GM12878 (cell line): ENCODE measurements around the gene MLN. TPM values are rescaled to one million over a fixed set of nuclear protein-coding genes. Genes with fewer than 3 reads are reported as not detected.

ENCODE experiments used
- ATAC-seq: fragments of 200-7000 bp; cut with Tn5 transposase; 3 replicates; pipeline ENCODE4 v1.9.1; 2020; ENCODE audit warnings: mild to moderate bottlenecking, moderate library complexity
- BruUV-seq: library from RNA; stranded (reverse); fragments of 400-500 nt; replicated peaks from 2 replicates; lab custom pipeline; 2021; lab: Mats Ljungman, UMichigan
- CTCF ChIA-PET: fragments of 300-600 bp; sonication (Branson Sonifier 250); formaldehyde crosslinking; extraction: SDS; loops from one replicate; lab custom pipeline; 2021; ENCODE audit warnings: inconsistent platforms; lab: Yijun Ruan, JAX
- POLR2A ChIA-PET: fragments of 350-600 bp; formaldehyde crosslinking; extraction: SDS; loops from one replicate; lab custom pipeline; 2021; ENCODE audit warnings: inconsistent platforms; lab: Charles Lee
- RAD21 ChIA-PET: fragments of 300-600 bp; sonication (Branson Sonifier 250); formaldehyde crosslinking; loops from one replicate; lab custom pipeline; 2023; ENCODE audit warnings: antibody characterized with exemption; ENCODE audit not compliant: unreplicated experiment; lab: Charles Lee
- SMC1A ChIA-PET: fragments of 300-600 bp; sonication (Branson Sonifier 250); formaldehyde crosslinking; loops from one replicate; lab custom pipeline; 2023; ENCODE audit not compliant: unreplicated experiment, uncharacterized antibody; lab: Charles Lee
- DNase-seq: peaks from one replicate; pipeline ENCODE4 v3.0.0-alpha.2; 2011; ENCODE audit warnings: low read depth, low spot score
- FAIRE-seq: peaks from 3 replicates; lab custom pipeline; 2011; peaks lifted over from hg19 to GRCh38; lab: Jason Lieb, UNC
- H2AFZ ChIP-seq: 2 replicates; pipeline ENCODE4 v1.6.0; 2011; ENCODE audit warnings: low read depth, low read length, control low read depth; ENCODE audit not compliant: control insufficient read depth
- H3K27ac ChIP-seq: 2 replicates; pipeline ENCODE4 v1.5.1; 2011; ENCODE audit warnings: control low read depth; ENCODE audit not compliant: control insufficient read depth, insufficient read depth
- H3K27me3 ChIP-seq, 2 experiments: replicated peaks in 1 of 2; 2 replicates each; pipeline versions ENCODE4 v1.6.0 to v1.6.1; 2011; ENCODE audit warnings: low read length in 1 of 2; ENCODE audit not compliant: control insufficient read depth in 2 of 2, insufficient read depth in 2 of 2
- H3K36me3 ChIP-seq, 2 experiments: 2 replicates each; pipeline ENCODE4 v1.5.1; 2011; ENCODE audit warnings: low read length in 1 of 2; ENCODE audit not compliant: control insufficient read depth in 2 of 2, insufficient read depth in 2 of 2
- H3K4me1 ChIP-seq: 2 replicates; pipeline ENCODE4 v1.6.1; 2011; ENCODE audit warnings: mild to moderate bottlenecking, low read length, moderate library complexity, mixed read lengths; ENCODE audit not compliant: control insufficient read depth, insufficient read depth
- H3K4me2 ChIP-seq: 2 replicates; pipeline ENCODE4 v1.6.0; 2011; ENCODE audit warnings: control low read depth; ENCODE audit not compliant: control insufficient read depth, insufficient read depth
- H3K4me3 ChIP-seq: fragments of 200-600 bp; sonication (generic); 2 replicates; pipeline ENCODE4 v1.5.1; 2016
- H3K79me2 ChIP-seq: 2 replicates; pipeline ENCODE4 v1.6.0; 2011; ENCODE audit warnings: low read length; ENCODE audit not compliant: control insufficient read depth, insufficient read depth
- H3K9ac ChIP-seq: 2 replicates; pipeline ENCODE4 v1.8.0; 2011; ENCODE audit warnings: low read length, control low read depth, mixed read lengths; ENCODE audit not compliant: control insufficient read depth, insufficient read depth
- H3K9me3 ChIP-seq: replicated peaks from 3 replicates; pipeline ENCODE4 v1.5.1; 2011; ENCODE audit warnings: mild to moderate bottlenecking, low read length; ENCODE audit not compliant: control insufficient read depth, insufficient read depth
- H4K20me1 ChIP-seq: 2 replicates; pipeline ENCODE4 v1.6.0; 2011; ENCODE audit not compliant: control insufficient read depth, insufficient read depth
- BCL11A ChIP-seq: IDR thresholded peaks from 2 replicates; pipeline ENCODE4 v1.6.1; 2011; ENCODE audit warnings: low read depth, low read length
- BHLHE40 ChIP-seq, 2 experiments: fragments of 450-650 bp in 1 of 2; IDR thresholded peaks; 2 replicates each; pipeline ENCODE4 v1.6.1; 2011 to 2017; ENCODE audit warnings: low read depth in 2 of 2, borderline replicate concordance in 1 of 2, improper control_type of control experiment in 1 of 2, low read length in 1 of 2, mild to moderate bottlenecking in 1 of 2
- CREM ChIP-seq: IDR thresholded peaks from 2 replicates; pipeline ENCODE4 v1.6.1; 2014; ENCODE audit warnings: antibody characterized with exemption, low read depth
- DPF2 ChIP-seq: fragments of 450-650 bp; IDR thresholded peaks from 2 replicates; pipeline ENCODE4 v1.6.1; 2017; ENCODE audit warnings: mild to moderate bottlenecking
- EZH2 ChIP-seq: IDR thresholded peaks from 2 replicates; pipeline ENCODE4 v1.6.1; 2012; ENCODE audit warnings: low read depth, mild to moderate bottlenecking, control low read depth, inconsistent platforms, low read length, borderline replicate concordance; ENCODE audit not compliant: control insufficient read depth
- HDAC6 ChIP-seq: fragments of 200-600 bp; sonication (generic); IDR thresholded peaks from one replicate; pipeline ENCODE4 v1.8.0; 2017; ENCODE audit warnings: antibody characterized with exemption; ENCODE audit not compliant: unreplicated experiment
- HDGF ChIP-seq: fragments of 450-650 bp; IDR thresholded peaks from 2 replicates; pipeline ENCODE4 v1.6.1; 2016; ENCODE audit warnings: antibody characterized with exemption
- LARP7 ChIP-seq: fragments of 450-650 bp; IDR thresholded peaks from 2 replicates; pipeline ENCODE4 v1.6.1; 2017; ENCODE audit warnings: mild to moderate bottlenecking
- NBN ChIP-seq: fragments of 450-650 bp; IDR thresholded peaks from 2 replicates; pipeline ENCODE4 v1.6.1; 2016
- NFYA ChIP-seq: IDR thresholded peaks from 2 replicates; pipeline ENCODE4 v1.6.1; 2011; ENCODE audit warnings: low read depth, mild to moderate bottlenecking, low read length, improper control_type of control experiment, borderline replicate concordance
- NR2F1 ChIP-seq: fragments of 450-650 bp; conservative IDR thresholded peaks from 2 replicates; pipeline ENCODE4 v1.6.1; 2017; ENCODE audit warnings: mild to moderate bottlenecking
- NRF1 ChIP-seq: conservative IDR thresholded peaks from 2 replicates; pipeline ENCODE4 v1.6.1; 2011; ENCODE audit warnings: mild to moderate bottlenecking, low read depth, low read length, improper control_type of control experiment
- PAX8 ChIP-seq: fragments of 450-650 bp; IDR thresholded peaks from 2 replicates; pipeline ENCODE4 v1.6.1; 2017; ENCODE audit warnings: mild to moderate bottlenecking, moderate library complexity
- RBBP5 ChIP-seq: fragments of 200-600 bp; sonication (generic); conservative IDR thresholded peaks from 2 replicates; pipeline ENCODE4 v1.6.1; 2016
- RELA ChIP-seq: fragments of 450-650 bp; IDR thresholded peaks from 2 replicates; pipeline ENCODE4 v1.8.0; 2014; ENCODE audit warnings: borderline replicate concordance; ENCODE audit not compliant: partially characterized antibody
- SMC3 ChIP-seq: IDR thresholded peaks from 2 replicates; pipeline ENCODE4 v1.6.1; 2011; ENCODE audit warnings: low read length, improper control_type of control experiment, borderline replicate concordance
- TARDBP ChIP-seq: IDR thresholded peaks from 2 replicates; pipeline ENCODE4 v1.6.1; 2016; ENCODE audit warnings: borderline replicate concordance
- WGBS: methylation state at CpG from one replicate; pipeline ENCODE4 v1.1.6; 2016; ENCODE audit warnings: low lambda C conversion rate; ENCODE audit not compliant: insufficient replicate concordance, insufficient coverage; ENCODE audit errors: missing lambda C conversion rate; 5-methylcytosine and 5-hydroxymethylcytosine counted together
- in situ Hi-C: fragments of 300-500 bp; cut with MboI; formaldehyde crosslinking; loops from 9 replicates; pipeline ENCODE4 v1.14.3; 2018; ENCODE audit warnings: mixed read lengths
- intact Hi-C: fragments of 100-400 bp; cut with micrococcal nuclease; formaldehyde crosslinking; loops from one replicate; pipeline ENCODE4 v1.14.2; 2022; ENCODE audit not compliant: unreplicated experiment
- polyA plus RNA-seq, 11 experiments: library from polyadenylated mRNA; depleted of rRNA in 4 of 11; unstranded in 6 of 11; stranded (reverse) in 5 of 11; fragments of >200 nt; fragmentation: Nextera tagmentation in 4 of 11; fragmentation: Illumina TruSeq in 1 of 11; extraction: Ambion mirVana in 4 of 11; extraction: Trizol in 1 of 11; gene quantifications; 1 replicate in 1 of 11; 2 replicates in 10 of 11; pipeline versions ENCODE4 v1.2.1 to v1.2.3, GENCODE V29; 2011 to 2016; ENCODE audit warnings: inconsistent platforms in 2 of 11, missing spikeins in 2 of 11, low read depth in 1 of 11
- total RNA-seq, 4 experiments: library from RNA; depleted of rRNA in 3 of 4; stranded (reverse); fragments of >200 nt in 3 of 4; fragmentation: Illumina TruSeq in 1 of 4; extraction: Trizol in 1 of 4; gene quantifications; 2 replicates each; pipeline versions ENCODE4 v1.2.1 to v1.2.3, GENCODE V29; 2013 to 2021
- TF ChIP-seq, protein P1 (sequence below): fragments of 450-650 bp; IDR thresholded peaks from 2 replicates; pipeline ENCODE4 v1.6.1; 2017; ENCODE audit warnings: mild to moderate bottlenecking, moderate library complexity

The MLN gene
- total and polyA plus RNA-seq, 10 of the 15 experiments (the other 5 are each of a cell fraction or from before 2014, with no cell fraction given): not detected

GRCh38 chr6:33828764-33829731, 25.2 kb upstream of the MLN start:
- no TSS peak for BruUV-seq
- H4K20me1 ChIP-seq: no peaks in the 10 kb centered on the region
- no peaks in the 10 kb centered on the region for H3K36me3 ChIP-seq
- no peak overlapping the region for H3K4me3 ChIP-seq
- intact Hi-C loops (no loop called here), in situ Hi-C loops (no loop called here)
- no peaks in the 10 kb centered on the region for H3K9me3 ChIP-seq
- H3K4me2 ChIP-seq: no peak overlapping the region
- H3K79me2 ChIP-seq: no peaks in the 10 kb centered on the region
- ATAC-seq (no peak), FAIRE-seq (no peak), DNase-seq (no peak)
- TF ChIP-seq PAX8: no peak
- no peak for TF ChIP-seq DPF2
- TF ChIP-seq CREM: no peak
- TF ChIP-seq NBN: no peak
- no peak for TF ChIP-seq EZH2
- no peak for TF ChIP-seq LARP7
- TF ChIP-seq HDGF: no peak
- no peak for TF ChIP-seq SMC3
- TF ChIP-seq, protein P1, sequence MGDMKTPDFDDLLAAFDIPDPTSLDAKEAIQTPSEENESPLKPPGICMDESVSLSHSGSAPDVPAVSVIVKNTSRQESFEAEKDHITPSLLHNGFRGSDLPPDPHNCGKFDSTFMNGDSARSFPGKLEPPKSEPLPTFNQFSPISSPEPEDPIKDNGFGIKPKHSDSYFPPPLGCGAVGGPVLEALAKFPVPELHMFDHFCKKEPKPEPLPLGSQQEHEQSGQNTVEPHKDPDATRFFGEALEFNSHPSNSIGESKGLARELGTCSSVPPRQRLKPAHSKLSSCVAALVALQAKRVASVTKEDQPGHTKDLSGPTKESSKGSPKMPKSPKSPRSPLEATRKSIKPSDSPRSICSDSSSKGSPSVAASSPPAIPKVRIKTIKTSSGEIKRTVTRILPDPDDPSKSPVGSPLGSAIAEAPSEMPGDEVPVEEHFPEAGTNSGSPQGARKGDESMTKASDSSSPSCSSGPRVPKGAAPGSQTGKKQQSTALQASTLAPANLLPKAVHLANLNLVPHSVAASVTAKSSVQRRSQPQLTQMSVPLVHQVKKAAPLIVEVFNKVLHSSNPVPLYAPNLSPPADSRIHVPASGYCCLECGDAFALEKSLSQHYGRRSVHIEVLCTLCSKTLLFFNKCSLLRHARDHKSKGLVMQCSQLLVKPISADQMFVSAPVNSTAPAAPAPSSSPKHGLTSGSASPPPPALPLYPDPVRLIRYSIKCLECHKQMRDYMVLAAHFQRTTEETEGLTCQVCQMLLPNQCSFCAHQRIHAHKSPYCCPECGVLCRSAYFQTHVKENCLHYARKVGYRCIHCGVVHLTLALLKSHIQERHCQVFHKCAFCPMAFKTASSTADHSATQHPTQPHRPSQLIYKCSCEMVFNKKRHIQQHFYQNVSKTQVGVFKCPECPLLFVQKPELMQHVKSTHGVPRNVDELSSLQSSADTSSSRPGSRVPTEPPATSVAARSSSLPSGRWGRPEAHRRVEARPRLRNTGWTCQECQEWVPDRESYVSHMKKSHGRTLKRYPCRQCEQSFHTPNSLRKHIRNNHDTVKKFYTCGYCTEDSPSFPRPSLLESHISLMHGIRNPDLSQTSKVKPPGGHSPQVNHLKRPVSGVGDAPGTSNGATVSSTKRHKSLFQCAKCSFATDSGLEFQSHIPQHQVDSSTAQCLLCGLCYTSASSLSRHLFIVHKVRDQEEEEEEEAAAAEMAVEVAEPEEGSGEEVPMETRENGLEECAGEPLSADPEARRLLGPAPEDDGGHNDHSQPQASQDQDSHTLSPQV: no peak
- no peak for TF ChIP-seq NRF1
- no peak for TF ChIP-seq NR2F1
- TF ChIP-seq RELA: no peak
- no peak for TF ChIP-seq HDAC6
- TF ChIP-seq BCL11A: no peak
- no peak for TF ChIP-seq NFYA
- TF ChIP-seq BHLHE40 (IDR thresholded peaks at IDR 0.05; ENCODE audit: borderline replicate concordance in 1 of 2, low read depth in 2 of 2, low read length in 1 of 2): no peak
- no peak for TF ChIP-seq TARDBP
- no peak for TF ChIP-seq RBBP5
- 37% methylated on average over 15 of the region's 15 CpGs for WGBS
- no peaks in the 10 kb centered on the region; a peak in 3 of 4 replicates for H3K27me3 ChIP-seq
- ChIA-PET RAD21 (no interaction called here), SMC1A (no interaction called here), POLR2A (no interaction called here), CTCF (no interaction called here)
- no peak overlapping the region for H3K27ac ChIP-seq
- H3K4me1 ChIP-seq: no peaks in the 10 kb centered on the region
- H3K9ac ChIP-seq: no peak overlapping the region
- no peak overlapping the region for H2AFZ ChIP-seq
